GM21576 (cell line): ENCODE results near the gene CLIC3.

Source experiments
- ATAC-seq: cut with Tn5 transposase; IDR thresholded peaks from one replicate; pipeline ENCODE4 v1.9.1; 2021; ENCODE audit warnings: mild to moderate bottlenecking, moderate library complexity; ENCODE audit not compliant: unreplicated experiment

Gene CLIC3

GRCh38 chr9:136969774-136970173 lies 26.6 kb downstream of the CLIC3 start:
- no peak for ATAC-seq

GRCh38 chr9:136969150-136969549 lies 27.2 kb downstream of the CLIC3 start:
- no peak for ATAC-seq

- no peak for ATAC-seq
These were observed 27.8 kb downstream of the CLIC3 start for GRCh38 chr9:136968333-136969127.

- ATAC-seq: no peak
These were observed 30.4 kb downstream of the CLIC3 start for GRCh38 chr9:136965771-136966484.

GRCh38 chr9:136964833-136965422 lies 31.4 kb downstream of the CLIC3 start:
- no peak for ATAC-seq

- ATAC-seq: no peak
These were observed 32.1 kb downstream of the CLIC3 start for GRCh38 chr9:136964171-136964689.

GRCh38 chr9:136963751-136964150 lies 32.6 kb downstream of the CLIC3 start:
- no peak for ATAC-seq

- no peak for ATAC-seq
These were observed 33.0 kb downstream of the CLIC3 start for GRCh38 chr9:136963341-136963740.

GRCh38 chr9:136962701-136963248 lies 33.6 kb downstream of the CLIC3 start:
- ATAC-seq: no peak

GRCh38 chr9:136962163-136962562 lies 34.2 kb downstream of the CLIC3 start:
- ATAC-seq: no peak

GRCh38 chr9:136961279-136962065 lies 34.9 kb downstream of the CLIC3 start:
- no peak for ATAC-seq

GRCh38 chr9:136960938-136961275 lies 35.5 kb downstream of the CLIC3 start:
- no peak for ATAC-seq

GRCh38 chr9:136960212-136960937 lies 36.0 kb downstream of the CLIC3 start:
- ATAC-seq: no peak

GRCh38 chr9:136958898-136959850 lies 37.2 kb downstream of the CLIC3 start:
- ATAC-seq: no peak

GRCh38 chr9:136958473-136958872 lies 37.9 kb downstream of the CLIC3 start:
- ATAC-seq: no peak

- no peak for ATAC-seq
These were observed 38.5 kb downstream of the CLIC3 start for GRCh38 chr9:136957901-136958300.

- ATAC-seq: no peak
These were observed 38.9 kb downstream of the CLIC3 start for GRCh38 chr9:136957461-136957860.

GRCh38 chr9:136956604-136957003 lies 39.8 kb downstream of the CLIC3 start:
- ATAC-seq: no peak

- ATAC-seq: no peak
These were observed 40.4 kb downstream of the CLIC3 start for GRCh38 chr9:136955943-136956335.
